K562 (cell line): ENCODE measurements around the gene ERP27. TPM values are rescaled to one million over a fixed set of nuclear protein-coding genes. Genes with fewer than 3 reads are reported as not detected.

Experiments
- ATAC-seq: fragments of 200-7000 bp; cut with Tn5 transposase; 3 replicates; pipeline ENCODE4 v1.9.1; 2020; ENCODE audit warnings: moderate library complexity
- BruUV-seq: library from RNA; stranded (reverse); fragments of 400-500 nt; replicated peaks from 2 replicates; lab custom pipeline; 2021; lab: Mats Ljungman, UMichigan
- CTCF ChIA-PET: fragments of 300-600 bp; formaldehyde crosslinking; extraction: SDS; loops from one replicate; lab custom pipeline; 2021; ENCODE audit warnings: low intra/inter-chr PET ratio; lab: Yijun Ruan, JAX
- POLR2A ChIA-PET: fragments of 300-600, 350-650 bp; sonication (Branson Sonifier 250); formaldehyde crosslinking; extraction: SDS; loops from one replicate; lab custom pipeline; 2021; ENCODE audit warnings: antibody characterized with exemption, inconsistent platforms; lab: Yijun Ruan, JAX
- DNase-seq, 4 experiments: peaks; one replicate each; pipeline versions ENCODE4 v3.0.0 to v3.0.0-alpha.2; 2011 to 2018; ENCODE audit warnings: low spot score in 3 of 4, mixed read lengths in 3 of 4; ENCODE audit errors: extremely low read depth in 1 of 4
- FAIRE-seq: peaks from 2 replicates; lab custom pipeline; 2011; peaks lifted over from hg19 to GRCh38; lab: Jason Lieb, UNC
- H2AFZ ChIP-seq: 2 replicates; pipeline ENCODE4 v1.6.0; 2011; ENCODE audit warnings: low read depth, low read length, control low read depth, inconsistent platforms
- H3K27ac ChIP-seq: fragments of 200-600 bp; 3 replicates; pipeline ENCODE4 v1.8.0; 2011; ENCODE audit warnings: low read depth, mild to moderate bottlenecking, control low read depth, inconsistent platforms, low read length, moderate library complexity, mixed read lengths; ENCODE audit errors: extremely low read depth
- H3K27me3 ChIP-seq, 2 experiments: fragments of 300-600 bp in 1 of 2; 2 replicates in 1 of 2; 3 replicates in 1 of 2; pipeline versions ENCODE4 v1.6.0 to v1.8.0; 2011; ENCODE audit warnings: inconsistent platforms in 2 of 2, low read length in 2 of 2, mild to moderate bottlenecking in 1 of 2, mixed read lengths in 1 of 2, moderate library complexity in 1 of 2; ENCODE audit not compliant: control insufficient read depth in 2 of 2, insufficient read depth in 2 of 2
- H3K36me3 ChIP-seq: fragments of 300-600 bp; 3 replicates; pipeline ENCODE4 v1.8.0; 2011; ENCODE audit warnings: mild to moderate bottlenecking, low read length, inconsistent platforms; ENCODE audit not compliant: control insufficient read depth, insufficient read depth
- H3K4me1 ChIP-seq, 2 experiments: fragments of 200-600 bp in 1 of 2; replicated peaks in 1 of 2; 2 replicates in 1 of 2; 3 replicates in 1 of 2; pipeline versions ENCODE4 v1.5.1 to v1.8.0; 2011; ENCODE audit warnings: inconsistent platforms in 2 of 2, low read length in 2 of 2, mild to moderate bottlenecking in 1 of 2, mixed read lengths in 1 of 2, moderate library complexity in 1 of 2; ENCODE audit not compliant: control insufficient read depth in 2 of 2, insufficient read depth in 2 of 2
- H3K4me2 ChIP-seq: 2 replicates; pipeline ENCODE4 v1.6.1; 2011; ENCODE audit warnings: low read length, control low read depth, inconsistent platforms, mixed read lengths; ENCODE audit not compliant: insufficient read depth
- H3K4me3 ChIP-seq: fragments of 200-600 bp; sonication (generic), shearing (Covaris generic); 2 replicates; pipeline ENCODE4 v1.5.1; 2016; ENCODE audit warnings: control low read depth, inconsistent platforms
- H3K79me2 ChIP-seq: fragments of 200-600 bp; 3 replicates; pipeline ENCODE4 v1.8.0; 2011; ENCODE audit warnings: low read length, inconsistent platforms; ENCODE audit not compliant: control insufficient read depth, insufficient read depth
- H3K9ac ChIP-seq, 2 experiments: 2 replicates each; pipeline versions ENCODE4 v1.6.0 to v1.6.1; 2011; ENCODE audit warnings: low read depth in 2 of 2, low read length in 2 of 2, control low read depth in 1 of 2, inconsistent platforms in 1 of 2, mild to moderate bottlenecking in 1 of 2, mixed read lengths in 1 of 2; ENCODE audit not compliant: insufficient read depth in 1 of 2
- H3K9me1 ChIP-seq: one replicate; pipeline ENCODE4 v1.6.0; 2011; ENCODE audit warnings: inconsistent platforms, mild to moderate bottlenecking, low read length, moderate library complexity; ENCODE audit not compliant: control insufficient read depth, insufficient read depth
- H3K9me3 ChIP-seq: replicated peaks from 2 replicates; pipeline ENCODE4 v1.5.1; 2011; ENCODE audit warnings: low read depth, low read length, inconsistent platforms; ENCODE audit not compliant: control insufficient read depth, insufficient read depth
- H4K20me1 ChIP-seq: replicated peaks from 2 replicates; pipeline ENCODE4 v1.6.1; 2011; ENCODE audit warnings: low read length, inconsistent platforms, mixed read lengths; ENCODE audit not compliant: control insufficient read depth, insufficient read depth
- BDP1 ChIP-seq: IDR thresholded peaks from 3 replicates; pipeline ENCODE4 v1.6.1; 2011; ENCODE audit not compliant: insufficient read length, insufficient read depth
- CBFB ChIP-seq: sonication (generic); formaldehyde crosslinking; IDR thresholded peaks from 2 replicates; pipeline ENCODE4 v1.4.0; 2020; ENCODE audit warnings: mild to moderate bottlenecking, missing genetic modification reagents
- CEBPB ChIP-seq: fragments of 450-650 bp; IDR thresholded peaks from 2 replicates; pipeline ENCODE4 v1.6.1; 2016; ENCODE audit warnings: missing genetic modification characterization, missing compliant biosample characterization
- E2F3 ChIP-seq: fragments of 250-450 bp; sonication (Bioruptor Pico); IDR thresholded peaks from 2 replicates; pipeline ENCODE4 v1.4.0; 2020; ENCODE audit warnings: mild to moderate bottlenecking
- EWSR1 ChIP-seq: fragments of 450-650 bp; IDR thresholded peaks from 2 replicates; pipeline ENCODE4 v1.6.1; 2018; ENCODE audit warnings: borderline replicate concordance, mild to moderate bottlenecking, low read depth, moderate library complexity; ENCODE audit not compliant: partially characterized antibody
- KDM1A ChIP-seq, 2 experiments: fragments of 450-650 bp; IDR thresholded peaks; 2 replicates each; pipeline ENCODE4 v1.6.1; 2016; ENCODE audit warnings: mild to moderate bottlenecking in 2 of 2
- MED1 ChIP-seq: sonication (generic); formaldehyde crosslinking; IDR thresholded peaks from 2 replicates; pipeline ENCODE4 v1.8.1; 2023; ENCODE audit warnings: missing genetic modification reagents, borderline replicate concordance
- NCOR1 ChIP-seq: fragments of 450-650 bp; IDR thresholded peaks from 2 replicates; pipeline ENCODE4 v1.6.1; 2016; ENCODE audit warnings: mild to moderate bottlenecking, moderate library complexity
- NR0B1 ChIP-seq: fragments of 450-650 bp; IDR thresholded peaks from one replicate; pipeline ENCODE4 v1.6.1; 2018; ENCODE audit warnings: mild to moderate bottlenecking, moderate library complexity; ENCODE audit not compliant: partially characterized antibody
- PHB2 ChIP-seq: fragments of 450-650 bp; IDR thresholded peaks from 2 replicates; pipeline ENCODE4 v1.6.1; 2017; ENCODE audit warnings: low read depth
- SMARCC2 ChIP-seq: fragments of 450-650 bp; IDR thresholded peaks from 2 replicates; pipeline ENCODE4 v1.6.1; 2017; ENCODE audit warnings: antibody characterized with exemption, moderate library complexity, mild to moderate bottlenecking, low read depth
- TGIF2 ChIP-seq: sonication (generic); formaldehyde crosslinking; IDR thresholded peaks from 2 replicates; pipeline ENCODE4 v1.8.1; 2022; ENCODE audit warnings: mild to moderate bottlenecking, missing genetic modification reagents, moderate library complexity
- ZNF217 ChIP-seq: sonication (generic); formaldehyde crosslinking; IDR thresholded peaks from 2 replicates; pipeline ENCODE4 v1.8.0; 2022; ENCODE audit warnings: mild to moderate bottlenecking, missing genetic modification reagents
- ZNF24 ChIP-seq: fragments of 450-650 bp; IDR thresholded peaks from 2 replicates; pipeline ENCODE4 v1.6.1; 2016
- ZNF41 ChIP-seq: fragments of 250-450 bp; sonication (Bioruptor Pico); conservative IDR thresholded peaks from 2 replicates; pipeline ENCODE4 v1.4.0; 2020; ENCODE audit warnings: mild to moderate bottlenecking
- ZNF431 ChIP-seq: sonication (generic); formaldehyde crosslinking; IDR thresholded peaks from 2 replicates; pipeline ENCODE4 v1.8.0; 2022; ENCODE audit warnings: mild to moderate bottlenecking, missing genetic modification reagents
- in situ Hi-C: fragments of 300-500 bp; cut with MboI; formaldehyde crosslinking; loops from 4 replicates; pipeline ENCODE4 v1.15.0; 2018; ENCODE audit warnings: inconsistent platforms, mixed read lengths
- intact Hi-C: fragments of 100-400 bp; cut with micrococcal nuclease; formaldehyde crosslinking; loops from 2 replicates; pipeline ENCODE4 v1.14.2; 2022
- polyA plus RNA-seq, 8 experiments: library from polyadenylated mRNA; depleted of rRNA in 4 of 8; stranded (reverse) in 5 of 8; unstranded in 3 of 8; fragments of >200 nt; fragmentation: Nextera tagmentation in 2 of 8; fragmentation: Illumina TruSeq in 1 of 8; extraction: Ambion mirVana in 2 of 8; extraction: Trizol in 1 of 8; gene quantifications; 2 replicates each; pipeline versions ENCODE4 v1.2.1 to v1.2.3, GENCODE V29; 2011 to 2014; ENCODE audit warnings: inconsistent platforms in 1 of 8, missing spikeins in 1 of 8
- total RNA-seq, 7 experiments: library from RNA; depleted of rRNA in 6 of 7; stranded (reverse); fragments of >200 nt in 6 of 7; fragmentation: Illumina TruSeq in 2 of 7; extraction: Trizol in 2 of 7; gene quantifications; 2 replicates each; pipeline versions ENCODE4 v1.2.1 to v1.2.3, GENCODE V29; 2011 to 2021; ENCODE audit warnings: low replicate concordance in 1 of 7

ERP27 gene
- total and polyA plus RNA-seq, 9 of the 15 experiments (the other 6 are each of a cell fraction or from before 2014, with no cell fraction given), result 0.07 to 0.27 (median 0.11) TPM; not detected in 6

- Histone ChIP-seq H3K4me2 (no peak overlapping the region), H3K9me1 (no peaks in the 10 kb centered on the region), H4K20me1 (no peaks in the 10 kb centered on the region), H3K36me3 (no peaks in the 10 kb centered on the region), H3K9ac (no peak overlapping the region), H3K79me2 (no peaks in the 10 kb centered on the region), H3K9me3 (no peaks in the 10 kb centered on the region), H3K27me3 (0 out of 5 replicates have a peak, but pooled peaks cover 0 to 3% of the 10 kb centered on the region in 2 experiments), H3K4me1 (no peaks in the 10 kb centered on the region), H2AFZ (no peak overlapping the region), H3K27ac (no peak overlapping the region), H3K4me3 (no peak overlapping the region)
- DNase-seq (no peak), FAIRE-seq (no peak), ATAC-seq (no peak)
- ChIA-PET POLR2A (no interaction called here), CTCF (no interaction called here)
- in situ Hi-C loops (no loop called here), intact Hi-C loops (no loop called here)
- BruUV-seq, result no TSS peak
- TF ChIP-seq SMARCC2, result no peak
- no peak for TF ChIP-seq ZNF217 (CRISPR knock-in tag)
- TF ChIP-seq CBFB (CRISPR knock-in tag), result no peak
- no peak for TF ChIP-seq TGIF2 (CRISPR knock-in tag)
- TF ChIP-seq BDP1, result no peak
- no peak for TF ChIP-seq ZNF431 (CRISPR knock-in tag)
- TF ChIP-seq EWSR1, result no peak
- no peak for TF ChIP-seq E2F3 (CRISPR knock-in tag)
- TF ChIP-seq NCOR1, result no peak
- TF ChIP-seq NR0B1, result no peak
- TF ChIP-seq ZNF24, result no peak
- no peak for TF ChIP-seq CEBPB
- TF ChIP-seq MED1 (CRISPR knock-in tag), result no peak
- TF ChIP-seq ZNF41, result no peak
- no peak for TF ChIP-seq KDM1A (IDR thresholded peaks at IDR 0.05)
- no peak for TF ChIP-seq PHB2
Observed at GRCh38 chr12:14979468-14979867, 41.1 kb upstream of the ERP27 start.
